HG02870 (cell line): ENCODE data around the gene CD38.
"Not testable (repeated sequence)": the region's sequence is repeated elsewhere in the genome, so short reads cannot be mapped to it uniquely, and the experiment has no call there.

Experiments used
- ATAC-seq: cut with Tn5 transposase; IDR thresholded peaks from one replicate; pipeline ENCODE4 v1.9.1; 2021; ENCODE audit warnings: mild to moderate bottlenecking, moderate library complexity; ENCODE audit not compliant: unreplicated experiment

Gene CD38

DNA sequence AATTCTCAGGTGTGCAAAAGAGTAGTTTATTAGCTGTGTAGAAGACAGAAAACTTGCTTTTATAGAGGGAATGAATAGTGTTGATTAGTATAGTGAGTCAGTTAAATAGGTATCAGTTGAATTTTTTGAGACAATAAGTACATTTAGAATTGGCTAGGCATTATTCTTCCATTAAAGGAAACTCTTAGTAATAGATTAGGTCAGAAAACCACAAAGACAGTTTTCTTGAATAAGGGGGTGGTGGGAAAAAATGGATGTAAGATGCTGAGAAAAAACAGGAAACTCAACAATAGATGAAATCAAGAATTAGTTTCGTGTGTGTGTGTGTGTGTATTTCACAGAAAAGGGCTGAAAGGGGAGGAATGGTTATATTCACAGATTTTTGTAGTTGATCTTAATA, 16.8 kb downstream of the CD38 start:
- ATAC-seq = no peak

DNA sequence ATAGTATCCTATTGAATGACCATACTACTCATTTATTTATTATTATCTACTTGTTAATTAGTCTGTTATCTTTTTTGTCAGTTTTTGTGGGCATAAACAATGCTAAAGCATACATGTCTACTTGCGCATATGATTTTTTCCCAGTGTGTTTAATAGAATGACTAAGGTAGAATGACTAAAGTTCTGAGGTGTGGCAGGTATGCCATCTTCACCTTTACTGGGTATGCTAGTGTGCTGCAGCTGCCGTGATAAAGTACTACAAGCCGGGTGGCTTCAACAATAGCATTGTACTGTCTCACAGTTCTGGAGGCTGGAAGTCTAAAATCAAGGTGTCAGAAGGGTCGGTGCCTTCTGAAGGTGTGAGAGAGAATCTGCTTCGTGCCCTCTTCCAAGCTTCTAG, 19.2 kb downstream of the CD38 start:
- ATAC-seq = no peak

DNA sequence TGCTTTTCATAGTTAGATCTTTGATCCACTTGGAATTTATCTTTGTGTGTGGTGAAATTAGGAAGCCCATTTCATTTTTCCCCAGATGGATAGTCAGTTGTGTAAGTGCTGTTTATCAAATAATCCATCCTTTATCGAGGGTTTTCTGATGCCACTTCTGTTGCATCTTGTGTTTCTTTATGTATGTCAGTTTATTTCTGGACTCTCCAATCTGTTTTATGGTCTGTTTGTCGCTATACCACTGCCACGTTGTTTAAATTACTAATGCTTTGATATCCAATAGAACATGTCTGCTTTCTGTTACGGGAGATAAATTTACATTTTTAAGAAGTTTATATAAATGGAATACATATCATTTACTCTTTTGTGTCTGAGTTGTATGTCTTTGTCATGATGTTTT, 21.0 kb downstream of the CD38 start:
- ATAC-seq = no peak

DNA sequence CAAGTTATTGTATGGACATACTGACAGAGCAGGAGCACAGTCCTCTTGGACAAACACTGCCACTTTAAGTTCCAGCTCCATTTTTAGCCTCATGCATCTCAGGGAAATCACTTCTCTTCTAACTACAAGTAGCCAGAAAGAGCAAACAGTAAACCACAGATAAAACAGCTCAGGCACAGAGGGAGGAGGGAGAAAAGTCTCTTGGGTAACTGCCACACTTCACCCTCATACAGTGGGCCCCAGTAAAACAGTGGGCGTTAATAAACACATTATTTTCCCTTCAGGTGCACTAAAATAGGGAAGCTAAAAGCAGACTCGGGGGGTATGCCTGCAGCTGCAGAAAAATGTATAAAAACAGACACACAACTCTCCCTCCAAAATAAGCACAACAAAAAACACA, 21.6 kb downstream of the CD38 start:
- no peak for ATAC-seq

DNA sequence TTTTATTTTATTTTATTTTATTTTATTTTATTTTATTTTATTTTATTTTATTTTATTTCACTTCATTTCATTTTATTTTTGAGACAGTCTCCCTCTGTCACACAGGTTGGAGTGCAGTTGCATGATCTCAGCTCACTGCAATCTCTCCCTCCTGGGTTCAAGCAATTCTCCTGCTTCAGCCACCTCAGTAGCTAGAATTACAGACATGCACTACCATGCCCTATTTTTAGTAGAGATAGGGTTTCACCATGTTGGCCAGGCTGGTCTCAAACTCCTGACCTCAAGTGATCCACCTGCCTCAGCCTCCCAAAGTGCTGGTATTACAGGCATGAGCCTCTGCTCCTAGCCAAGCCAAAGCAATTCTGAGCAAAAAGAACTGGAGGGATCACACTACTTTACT, 24.4 kb downstream of the CD38 start:
- ATAC-seq = not testable (repeated sequence)

DNA sequence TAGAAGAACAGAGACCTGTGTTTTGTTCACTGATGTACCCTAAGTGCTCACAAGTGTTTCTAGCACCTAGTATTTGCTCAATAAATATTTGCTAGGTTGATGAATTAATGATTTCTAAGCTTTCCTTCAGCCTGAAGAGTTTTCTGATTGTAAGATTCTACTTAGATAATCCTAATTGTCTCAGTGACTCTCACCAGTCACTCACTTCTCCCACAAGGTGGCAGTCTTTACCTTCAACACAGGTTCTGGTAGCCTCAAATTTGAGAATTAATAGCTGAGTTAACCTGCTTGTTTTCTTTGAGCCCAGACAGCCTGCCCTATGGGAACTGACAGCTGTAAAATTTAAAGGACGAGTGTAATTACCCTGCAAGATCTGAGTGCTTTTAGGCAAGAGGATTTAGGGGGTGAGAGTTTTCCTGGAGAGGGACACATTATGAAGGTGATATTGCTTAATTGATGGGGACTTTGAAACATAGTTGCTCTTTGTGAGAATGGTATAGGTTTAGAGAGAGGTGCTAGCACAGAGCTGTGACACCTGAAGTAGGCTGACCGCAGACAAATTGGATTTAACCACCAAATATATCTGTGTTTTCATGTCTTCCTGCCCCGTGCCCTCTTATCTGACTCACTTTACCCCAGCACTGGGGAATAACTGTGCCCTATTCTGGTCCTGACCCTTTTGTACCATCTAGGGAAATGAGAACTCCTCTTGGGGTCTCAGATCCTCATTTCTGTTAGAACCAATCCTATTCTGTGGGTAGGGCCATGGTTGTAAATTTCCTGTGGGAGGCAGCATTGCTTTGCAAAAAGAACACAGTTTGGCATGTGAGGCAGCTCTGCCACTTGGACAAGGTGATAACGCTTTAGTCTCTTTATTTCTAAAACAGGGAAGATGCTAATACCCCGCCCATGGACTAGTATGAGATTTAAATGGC, 27.7 kb downstream of the CD38 start:
- no peak for ATAC-seq

DNA sequence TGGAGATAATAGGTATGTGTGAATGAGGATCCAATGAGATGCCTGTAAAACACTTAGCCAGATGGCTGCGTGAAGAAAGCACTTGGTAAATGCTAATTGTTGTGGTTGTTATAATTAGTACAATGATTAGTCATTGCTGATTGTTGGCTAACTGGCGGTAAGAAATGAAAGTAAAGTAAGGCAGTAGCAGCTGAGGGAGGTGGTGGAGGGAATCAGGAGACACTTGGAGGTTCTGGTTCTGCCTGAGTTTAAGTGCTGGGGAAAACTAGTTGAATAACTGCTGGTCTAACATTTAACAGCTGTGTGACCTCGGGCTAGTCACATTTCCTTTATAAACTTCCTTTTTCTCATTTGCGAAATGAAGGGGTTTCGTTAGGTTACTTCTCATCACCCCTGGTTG, 30.9 kb downstream of the CD38 start:
- ATAC-seq = peak; percentile 72

DNA sequence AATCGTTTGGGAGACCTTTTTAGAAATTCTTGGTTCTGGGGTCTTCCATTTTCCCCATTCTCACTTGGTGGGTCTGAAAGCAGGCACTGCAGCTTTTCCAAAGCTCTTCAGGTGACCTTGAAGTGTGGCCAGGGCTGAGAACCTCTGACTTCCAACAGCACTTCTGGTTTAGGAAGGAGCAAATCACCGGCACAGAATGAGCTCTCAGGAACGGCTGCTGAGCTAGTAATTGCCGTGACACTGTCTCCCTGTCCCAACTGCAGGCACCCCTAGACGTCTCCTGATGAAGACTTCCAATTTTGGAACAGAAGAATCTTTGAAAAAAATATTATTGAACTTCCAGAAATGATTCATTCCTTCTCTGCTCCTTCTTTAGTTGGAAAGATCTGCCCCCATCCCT, 31.3 kb downstream of the CD38 start:
- ATAC-seq = no peak

DNA sequence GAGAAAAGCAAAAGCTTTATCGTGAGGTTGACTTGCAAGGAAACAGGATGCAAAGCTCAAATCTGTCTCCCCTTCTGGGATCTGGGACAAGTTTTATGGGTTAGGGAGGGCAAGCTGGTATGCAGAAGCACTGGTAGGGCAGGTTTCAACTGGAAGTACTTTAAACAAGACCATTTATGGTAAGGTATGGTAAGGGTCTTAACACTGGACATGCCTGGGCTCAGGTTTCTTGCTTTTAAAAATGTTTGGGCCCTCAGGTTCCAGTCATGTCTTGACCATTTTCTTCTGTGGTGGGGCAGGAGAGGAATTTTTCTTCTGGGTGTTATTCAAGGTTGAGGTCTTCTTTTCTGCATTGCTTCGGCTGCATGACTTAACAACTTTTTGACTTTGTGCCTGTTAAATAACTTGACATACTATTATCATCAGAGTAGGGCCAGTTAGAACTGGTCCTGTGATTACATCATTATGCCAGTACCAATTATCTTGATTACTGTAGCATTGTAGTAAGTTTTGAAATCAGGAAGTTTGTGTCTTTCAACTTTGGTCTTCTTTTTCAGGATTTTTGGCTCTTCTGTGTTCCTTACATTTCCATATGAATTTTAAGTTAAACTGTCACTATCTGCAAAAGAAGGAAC, 33.7 kb downstream of the CD38 start:
- no peak for ATAC-seq

DNA sequence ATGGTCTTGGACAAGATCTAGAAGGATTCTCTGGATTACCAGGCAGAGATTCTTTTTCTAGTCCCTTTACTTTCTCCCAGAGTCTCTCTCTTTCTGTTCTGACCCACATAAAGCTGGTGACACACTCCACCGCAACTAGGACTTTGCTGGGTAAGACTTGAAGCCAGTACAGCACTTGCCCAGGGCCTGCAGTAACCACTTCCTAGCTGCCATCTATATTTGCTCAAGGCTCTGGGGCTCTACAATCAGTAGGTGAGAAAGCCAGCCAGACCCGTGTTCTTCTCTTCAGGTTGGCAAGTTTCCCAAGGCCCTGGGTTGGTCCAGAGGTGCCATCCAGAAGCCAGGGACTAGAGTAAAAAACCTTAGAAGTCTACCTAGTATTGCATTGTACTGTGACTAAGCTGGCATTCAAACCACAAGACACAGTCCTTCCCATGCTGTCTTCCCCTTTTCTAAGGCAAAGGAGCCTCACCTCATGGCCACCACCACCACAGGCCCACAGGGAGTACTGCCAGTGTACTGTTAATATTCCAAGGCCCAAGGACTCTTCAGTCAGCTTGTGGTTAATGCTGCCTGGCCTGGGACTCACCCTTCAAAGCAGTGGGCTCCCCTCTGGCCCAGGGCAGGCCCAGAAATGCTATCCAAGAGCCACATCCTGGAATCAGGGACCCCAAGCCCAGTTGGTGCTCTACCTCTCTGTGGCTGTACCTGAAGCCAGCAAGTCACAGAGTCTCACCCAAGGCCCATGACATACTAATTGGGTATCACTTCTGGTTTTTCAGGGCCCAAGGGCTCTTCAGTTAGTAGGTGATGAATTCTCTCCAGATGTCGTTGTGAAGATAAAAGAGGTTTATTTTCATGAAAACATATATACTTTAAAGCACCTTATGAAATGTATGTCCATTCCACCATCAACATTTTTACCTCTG, 54.7 kb downstream of the CD38 start:
- ATAC-seq = no peak

DNA sequence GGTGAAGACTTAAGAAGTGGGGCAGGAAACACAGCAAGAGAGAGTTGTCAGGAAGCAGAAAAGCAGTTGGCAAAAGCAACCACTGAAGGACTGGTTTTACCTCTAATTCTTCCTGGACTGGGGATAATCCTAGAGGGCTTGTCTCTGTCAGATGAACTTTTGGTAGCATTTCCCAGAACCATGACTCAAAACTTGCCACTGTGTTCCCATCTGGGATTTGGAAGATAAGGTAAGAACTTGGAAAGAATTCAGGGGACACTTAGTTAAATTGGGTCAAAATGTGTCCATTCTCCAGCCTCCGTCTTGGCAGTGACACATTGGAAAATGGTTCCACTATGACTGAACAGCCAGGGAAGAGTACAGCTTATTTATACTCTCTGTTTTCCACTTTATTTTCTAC, 55.7 kb downstream of the CD38 start:
- no peak for ATAC-seq

DNA sequence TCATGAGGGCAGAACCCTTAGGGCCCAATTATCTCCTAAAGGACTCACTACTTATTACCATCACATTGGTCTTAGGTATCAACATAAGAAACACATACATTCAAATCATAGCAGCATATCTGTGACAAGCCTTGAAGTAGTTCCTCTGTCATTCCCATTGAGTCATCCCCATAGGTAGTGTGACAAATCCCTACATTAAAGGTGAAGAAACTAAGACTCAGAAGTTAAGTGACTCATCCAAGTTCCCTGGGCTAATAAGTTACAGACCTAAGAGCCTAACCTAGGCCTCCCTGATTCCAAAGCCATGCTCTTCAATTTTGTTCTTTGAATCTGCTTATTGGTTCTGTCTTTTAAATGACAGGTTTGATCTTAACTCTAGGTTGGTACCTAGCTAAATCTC, 58.2 kb downstream of the CD38 start:
- no peak for ATAC-seq

DNA sequence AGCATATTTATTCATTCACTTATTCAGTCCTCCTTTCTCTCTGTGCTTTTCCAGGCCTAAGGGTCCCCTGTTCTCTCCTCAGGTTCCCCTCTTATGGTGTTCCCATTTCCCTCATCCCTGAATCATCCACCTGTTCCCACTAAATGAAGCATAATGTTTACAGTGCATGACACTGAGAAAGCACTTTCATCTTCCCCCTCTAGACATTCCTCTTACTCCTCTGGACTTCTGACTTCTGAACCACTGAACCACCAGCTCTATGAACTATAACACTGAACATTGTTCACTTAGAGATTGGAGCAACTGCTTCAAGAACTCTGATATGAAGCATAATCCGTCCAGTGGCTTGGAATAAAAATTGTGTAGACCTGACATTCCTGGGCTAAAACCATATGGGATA, 59.5 kb downstream of the CD38 start:
- ATAC-seq = no peak

DNA sequence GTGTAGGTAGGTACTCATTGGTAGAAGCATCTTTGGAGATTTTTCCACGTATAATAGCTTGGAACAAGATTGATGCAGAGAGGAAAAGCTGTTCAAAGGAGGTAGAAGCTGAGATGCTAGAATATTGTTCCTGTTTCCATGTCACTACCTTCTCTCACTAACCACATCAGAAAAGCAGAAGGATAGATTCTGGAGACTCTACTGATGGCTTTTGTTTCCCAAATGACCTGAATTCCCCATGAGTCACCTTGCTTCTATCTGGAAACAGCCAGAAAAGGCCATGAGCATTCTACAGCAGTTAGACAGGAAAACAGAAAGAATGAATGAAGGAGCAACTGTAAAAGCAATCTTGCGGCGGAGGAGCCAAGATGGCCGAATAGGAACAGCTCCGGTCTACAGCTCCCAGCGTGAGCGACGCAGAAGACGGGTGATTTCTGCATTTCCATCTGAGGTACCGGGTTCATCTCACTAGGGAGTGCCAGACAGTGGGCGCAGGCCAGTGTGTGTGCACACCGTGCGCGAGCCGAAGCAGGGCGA, 63.1 kb downstream of the CD38 start:
- not testable (repeated sequence) for ATAC-seq

DNA sequence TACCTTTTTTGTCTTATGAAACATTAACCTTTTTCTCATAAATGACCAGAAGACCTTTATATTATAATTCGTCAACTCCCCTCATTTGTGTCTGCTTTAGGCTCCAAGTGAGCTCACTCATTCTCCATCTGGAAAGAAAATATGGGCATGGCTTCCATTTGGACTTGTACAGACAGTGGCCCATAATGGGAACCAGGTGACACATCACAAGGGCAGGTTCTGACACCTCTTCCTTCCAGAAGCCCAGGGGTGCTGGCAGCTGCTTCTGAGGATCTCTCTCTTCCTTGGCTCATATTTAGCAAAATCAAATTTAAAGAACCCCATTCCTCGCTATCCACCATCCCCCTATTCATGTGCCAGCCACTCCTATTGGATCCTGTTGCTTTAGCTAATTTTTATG, 69.6 kb downstream of the CD38 start:
- ATAC-seq = no peak

DNA sequence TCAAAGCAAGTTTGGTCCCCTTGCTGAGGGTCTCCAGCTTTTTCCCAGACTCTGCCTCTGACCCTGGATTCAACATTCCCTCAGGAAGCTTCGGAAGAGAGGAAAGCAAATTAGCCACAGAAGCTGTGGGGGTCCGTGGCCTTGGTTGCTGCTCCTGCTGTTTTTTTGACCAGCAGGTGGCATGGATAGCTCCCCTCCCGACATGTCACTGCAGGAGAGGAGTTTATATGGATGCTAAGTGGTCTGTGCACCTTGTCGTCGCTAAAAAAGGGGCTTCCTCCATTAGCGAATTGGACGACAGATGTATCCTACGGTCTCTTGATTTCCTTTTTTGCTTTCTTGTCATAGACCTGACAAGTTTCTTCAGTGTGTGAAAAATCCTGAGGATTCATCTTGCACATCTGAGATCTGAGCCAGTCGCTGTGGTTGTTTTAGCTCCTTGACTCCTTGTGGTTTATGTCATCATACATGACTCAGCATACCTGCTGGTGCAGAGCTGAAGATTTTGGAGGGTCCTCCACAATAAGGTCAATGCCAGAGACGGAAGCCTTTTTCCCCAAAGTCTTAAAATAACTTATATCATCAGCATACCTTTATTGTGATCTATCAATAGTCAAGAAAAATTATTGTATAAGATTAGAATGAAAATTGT, 70.2 kb downstream of the CD38 start:
- ATAC-seq = no peak

DNA sequence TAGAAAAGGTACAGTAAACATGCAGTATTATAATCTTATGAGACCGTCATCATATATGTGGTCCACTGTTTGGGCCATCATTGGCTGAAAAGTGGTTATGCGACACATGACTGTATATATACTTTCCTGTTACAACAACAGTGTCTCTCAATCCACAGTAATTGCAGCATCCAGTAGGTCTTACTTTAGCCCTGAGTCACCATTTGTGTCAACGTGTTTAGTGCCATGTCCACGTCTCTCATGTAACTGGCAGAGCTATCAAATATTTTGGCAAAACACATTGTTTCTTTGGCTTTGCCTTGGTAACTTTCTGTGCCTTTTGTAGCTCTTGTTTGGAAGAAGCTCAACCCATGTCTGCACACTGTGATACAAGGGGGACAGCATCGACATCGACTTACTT, 73.8 kb downstream of the CD38 start:
- ATAC-seq = no peak

DNA sequence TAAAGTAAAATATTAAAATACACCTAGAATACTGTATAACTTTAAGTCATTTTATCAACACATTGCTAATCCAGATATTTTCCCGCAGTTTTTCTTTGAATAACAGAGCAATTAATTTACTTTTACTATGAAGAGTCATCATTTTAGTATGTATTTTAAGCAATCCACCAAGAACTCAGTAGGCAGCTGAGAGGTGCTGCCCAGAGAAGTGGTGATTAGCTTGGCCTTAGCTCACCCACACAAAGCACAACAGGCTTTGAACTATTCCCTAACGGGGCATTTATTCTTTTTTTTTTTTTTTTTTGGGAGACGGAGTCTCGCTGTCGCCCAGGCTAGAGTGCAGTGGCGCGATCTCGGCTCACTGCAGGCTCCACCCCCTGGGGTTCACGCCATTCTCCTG, 74.4 kb downstream of the CD38 start:
- no peak for ATAC-seq

DNA sequence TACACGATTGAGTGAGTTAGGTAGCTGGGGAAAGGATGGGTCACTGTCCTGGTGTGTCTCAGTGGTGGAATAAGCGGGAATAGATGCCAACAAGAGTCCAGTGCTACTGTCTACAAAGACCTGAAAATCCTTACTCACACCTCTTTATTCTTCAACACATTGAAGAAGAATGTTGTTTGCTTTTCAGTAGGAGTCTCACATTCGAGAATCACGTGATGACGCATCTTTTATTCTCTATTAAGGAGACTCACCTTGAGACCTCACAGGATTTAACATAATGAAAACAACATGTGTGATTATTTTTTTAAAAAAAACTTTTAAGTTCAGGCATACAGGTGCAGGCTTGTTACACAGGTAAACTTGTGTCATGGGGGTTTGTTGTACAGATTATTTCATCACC, 75.2 kb downstream of the CD38 start:
- no peak for ATAC-seq

DNA sequence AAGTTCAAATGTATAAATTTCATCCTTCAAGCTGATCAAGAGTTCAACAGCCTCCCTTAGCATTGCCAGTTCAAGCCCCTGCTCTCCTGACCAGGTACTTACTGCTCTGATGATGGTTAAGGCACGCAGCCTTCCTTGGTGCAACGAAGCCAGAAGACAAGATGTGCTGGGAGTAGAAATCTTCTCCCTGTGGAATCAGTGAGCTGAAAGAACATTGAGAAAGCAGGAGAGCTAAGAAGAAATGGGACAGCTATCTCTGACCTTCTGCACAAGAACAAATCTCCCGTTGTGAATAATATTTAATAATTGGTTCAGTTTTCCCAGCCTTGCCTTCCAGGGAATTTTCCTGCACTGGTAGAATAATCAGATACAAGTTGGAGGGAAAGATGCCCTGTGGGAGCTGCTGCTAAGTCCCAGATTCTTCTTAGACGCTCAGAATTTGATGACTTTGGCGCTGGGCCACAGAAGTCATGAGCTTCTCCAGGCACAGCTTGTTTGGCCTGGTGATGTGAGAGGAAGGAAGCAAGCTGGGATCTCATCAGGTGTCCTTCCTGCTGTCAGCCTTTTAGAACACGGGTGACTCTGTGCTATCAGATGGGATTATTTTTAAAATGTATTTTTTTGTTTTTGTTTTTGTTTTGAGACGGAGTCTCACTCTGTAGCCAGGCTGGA, 77.8 kb downstream of the CD38 start:
- no peak for ATAC-seq
